K562 (cell line): ENCODE results near the gene XIRP2. TPM values are rescaled to one million over a fixed set of nuclear protein-coding genes. Genes with fewer than 3 reads are reported as not detected.

ENCODE experiments used
- ATAC-seq: fragments of 200-7000 bp; cut with Tn5 transposase; 3 replicates; pipeline ENCODE4 v1.9.1; 2020; ENCODE audit warnings: moderate library complexity
- BruUV-seq: library from RNA; stranded (reverse); fragments of 400-500 nt; replicated peaks from 2 replicates; lab custom pipeline; 2021; lab: Mats Ljungman, UMichigan
- CTCF ChIA-PET: fragments of 300-600 bp; formaldehyde crosslinking; extraction: SDS; loops from one replicate; lab custom pipeline; 2021; ENCODE audit warnings: low intra/inter-chr PET ratio; lab: Yijun Ruan, JAX
- POLR2A ChIA-PET: fragments of 300-600, 350-650 bp; sonication (Branson Sonifier 250); formaldehyde crosslinking; extraction: SDS; loops from one replicate; lab custom pipeline; 2021; ENCODE audit warnings: antibody characterized with exemption, inconsistent platforms; lab: Yijun Ruan, JAX
- DNase-seq, 4 experiments: peaks; one replicate each; pipeline versions ENCODE4 v3.0.0 to v3.0.0-alpha.2; 2011 to 2018; ENCODE audit warnings: low spot score in 3 of 4, mixed read lengths in 3 of 4; ENCODE audit errors: extremely low read depth in 1 of 4
- FAIRE-seq: peaks from 2 replicates; lab custom pipeline; 2011; peaks lifted over from hg19 to GRCh38; lab: Jason Lieb, UNC
- H2AFZ ChIP-seq: 2 replicates; pipeline ENCODE4 v1.6.0; 2011; ENCODE audit warnings: low read depth, low read length, control low read depth, inconsistent platforms
- H3K27ac ChIP-seq: fragments of 200-600 bp; 3 replicates; pipeline ENCODE4 v1.8.0; 2011; ENCODE audit warnings: low read depth, mild to moderate bottlenecking, control low read depth, inconsistent platforms, low read length, moderate library complexity, mixed read lengths; ENCODE audit errors: extremely low read depth
- H3K27me3 ChIP-seq, 2 experiments: fragments of 300-600 bp in 1 of 2; 2 replicates in 1 of 2; 3 replicates in 1 of 2; pipeline versions ENCODE4 v1.6.0 to v1.8.0; 2011; ENCODE audit warnings: inconsistent platforms in 2 of 2, low read length in 2 of 2, mild to moderate bottlenecking in 1 of 2, mixed read lengths in 1 of 2, moderate library complexity in 1 of 2; ENCODE audit not compliant: control insufficient read depth in 2 of 2, insufficient read depth in 2 of 2
- H3K36me3 ChIP-seq: fragments of 300-600 bp; 3 replicates; pipeline ENCODE4 v1.8.0; 2011; ENCODE audit warnings: mild to moderate bottlenecking, low read length, inconsistent platforms; ENCODE audit not compliant: control insufficient read depth, insufficient read depth
- H3K4me1 ChIP-seq, 2 experiments: fragments of 200-600 bp in 1 of 2; replicated peaks in 1 of 2; 2 replicates in 1 of 2; 3 replicates in 1 of 2; pipeline versions ENCODE4 v1.5.1 to v1.8.0; 2011; ENCODE audit warnings: inconsistent platforms in 2 of 2, low read length in 2 of 2, mild to moderate bottlenecking in 1 of 2, mixed read lengths in 1 of 2, moderate library complexity in 1 of 2; ENCODE audit not compliant: control insufficient read depth in 2 of 2, insufficient read depth in 2 of 2
- H3K4me2 ChIP-seq: 2 replicates; pipeline ENCODE4 v1.6.1; 2011; ENCODE audit warnings: low read length, control low read depth, inconsistent platforms, mixed read lengths; ENCODE audit not compliant: insufficient read depth
- H3K4me3 ChIP-seq: fragments of 200-600 bp; sonication (generic), shearing (Covaris generic); 2 replicates; pipeline ENCODE4 v1.5.1; 2016; ENCODE audit warnings: control low read depth, inconsistent platforms
- H3K79me2 ChIP-seq: fragments of 200-600 bp; 3 replicates; pipeline ENCODE4 v1.8.0; 2011; ENCODE audit warnings: low read length, inconsistent platforms; ENCODE audit not compliant: control insufficient read depth, insufficient read depth
- H3K9ac ChIP-seq, 2 experiments: 2 replicates each; pipeline versions ENCODE4 v1.6.0 to v1.6.1; 2011; ENCODE audit warnings: low read depth in 2 of 2, low read length in 2 of 2, control low read depth in 1 of 2, inconsistent platforms in 1 of 2, mild to moderate bottlenecking in 1 of 2, mixed read lengths in 1 of 2; ENCODE audit not compliant: insufficient read depth in 1 of 2
- H3K9me1 ChIP-seq: one replicate; pipeline ENCODE4 v1.6.0; 2011; ENCODE audit warnings: inconsistent platforms, mild to moderate bottlenecking, low read length, moderate library complexity; ENCODE audit not compliant: control insufficient read depth, insufficient read depth
- H3K9me3 ChIP-seq: replicated peaks from 2 replicates; pipeline ENCODE4 v1.5.1; 2011; ENCODE audit warnings: low read depth, low read length, inconsistent platforms; ENCODE audit not compliant: control insufficient read depth, insufficient read depth
- H4K20me1 ChIP-seq: replicated peaks from 2 replicates; pipeline ENCODE4 v1.6.1; 2011; ENCODE audit warnings: low read length, inconsistent platforms, mixed read lengths; ENCODE audit not compliant: control insufficient read depth, insufficient read depth
- CBX5 ChIP-seq: IDR thresholded peaks from 2 replicates; pipeline ENCODE4 v1.6.1; 2014; ENCODE audit warnings: low read depth, borderline replicate concordance
- FOXJ2 ChIP-seq: fragments of 200-800 bp; sonication (Bioruptor generic); IDR thresholded peaks from 2 replicates; pipeline ENCODE4 v1.6.1; 2016; ENCODE audit warnings: missing genetic modification characterization, missing compliant biosample characterization
- TCF3 ChIP-seq: sonication (generic); formaldehyde crosslinking; IDR thresholded peaks from 2 replicates; pipeline ENCODE4 v1.4.0; 2020; ENCODE audit warnings: mild to moderate bottlenecking, missing genetic modification reagents
- WGBS: fragments of 100-300 bp; shearing (Covaris generic); methylation state at CpG from one replicate; pipeline ENCODE4 v1.1.6; 2016; ENCODE audit warnings: low coverage, mixed read lengths; ENCODE audit not compliant: insufficient coverage; ENCODE audit errors: missing lambda C conversion rate; 5-methylcytosine and 5-hydroxymethylcytosine counted together
- in situ Hi-C: fragments of 300-500 bp; cut with MboI; formaldehyde crosslinking; loops from 4 replicates; pipeline ENCODE4 v1.15.0; 2018; ENCODE audit warnings: inconsistent platforms, mixed read lengths
- intact Hi-C: fragments of 100-400 bp; cut with micrococcal nuclease; formaldehyde crosslinking; loops from 2 replicates; pipeline ENCODE4 v1.14.2; 2022
- polyA plus RNA-seq, 8 experiments: library from polyadenylated mRNA; depleted of rRNA in 4 of 8; stranded (reverse) in 5 of 8; unstranded in 3 of 8; fragments of >200 nt; fragmentation: Nextera tagmentation in 2 of 8; fragmentation: Illumina TruSeq in 1 of 8; extraction: Ambion mirVana in 2 of 8; extraction: Trizol in 1 of 8; gene quantifications; 2 replicates each; pipeline versions ENCODE4 v1.2.1 to v1.2.3, GENCODE V29; 2011 to 2014; ENCODE audit warnings: inconsistent platforms in 1 of 8, missing spikeins in 1 of 8
- total RNA-seq, 7 experiments: library from RNA; depleted of rRNA in 6 of 7; stranded (reverse); fragments of >200 nt in 6 of 7; fragmentation: Illumina TruSeq in 2 of 7; extraction: Trizol in 2 of 7; gene quantifications; 2 replicates each; pipeline versions ENCODE4 v1.2.1 to v1.2.3, GENCODE V29; 2011 to 2021; ENCODE audit warnings: low replicate concordance in 1 of 7
- TF ChIP-seq, protein P1 (sequence below): fragments of 450-650 bp; IDR thresholded peaks from 2 replicates; pipeline ENCODE4 v1.6.1; 2016; ENCODE audit warnings: low read depth

The XIRP2 gene
- total and polyA plus RNA-seq, 9 of the 15 experiments (the other 6 are each of a cell fraction or from before 2014, with no cell fraction given) = 0.04 to 0.10 (median 0.04) TPM; not detected in 2

DNA sequence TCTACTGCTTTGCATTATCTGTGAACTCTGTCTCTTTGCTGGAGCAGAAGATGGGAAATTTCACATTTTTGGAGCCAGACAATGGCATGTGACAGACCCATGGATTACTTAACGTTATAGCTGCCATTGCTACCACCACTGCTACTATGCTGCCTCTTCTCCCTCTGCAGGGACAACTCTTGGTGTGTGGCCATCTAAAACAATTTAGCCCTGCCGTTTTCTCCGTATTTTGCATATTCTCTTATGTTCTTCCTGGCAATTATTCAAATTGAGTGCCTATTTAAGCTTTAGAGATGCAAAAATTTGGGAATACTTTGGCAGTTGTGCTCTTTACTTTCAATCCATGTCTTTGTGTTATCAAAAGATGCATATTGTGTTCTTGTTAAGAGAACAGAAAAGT is 386.8 kb downstream of the XIRP2 start:
- Histone ChIP-seq H3K4me1 (no peaks in the 10 kb centered on the region), H3K9ac (no peak overlapping the region), H3K36me3 (no peaks in the 10 kb centered on the region), H4K20me1 (no peaks in the 10 kb centered on the region), H3K27ac (no peak overlapping the region), H3K4me3 (no peak overlapping the region), H3K4me2 (no peak overlapping the region), H3K9me3 (no peaks in the 10 kb centered on the region), H3K27me3 (no peaks in the 10 kb centered on the region), H3K79me2 (no peaks in the 10 kb centered on the region), H2AFZ (no peak overlapping the region), H3K9me1 (no peaks in the 10 kb centered on the region)
- intact Hi-C loops (no loop called here), in situ Hi-C loops (no loop called here)
- POLR2A ChIA-PET = no interaction called here
- FAIRE-seq = no peak
- TF ChIP-seq, protein P1, sequence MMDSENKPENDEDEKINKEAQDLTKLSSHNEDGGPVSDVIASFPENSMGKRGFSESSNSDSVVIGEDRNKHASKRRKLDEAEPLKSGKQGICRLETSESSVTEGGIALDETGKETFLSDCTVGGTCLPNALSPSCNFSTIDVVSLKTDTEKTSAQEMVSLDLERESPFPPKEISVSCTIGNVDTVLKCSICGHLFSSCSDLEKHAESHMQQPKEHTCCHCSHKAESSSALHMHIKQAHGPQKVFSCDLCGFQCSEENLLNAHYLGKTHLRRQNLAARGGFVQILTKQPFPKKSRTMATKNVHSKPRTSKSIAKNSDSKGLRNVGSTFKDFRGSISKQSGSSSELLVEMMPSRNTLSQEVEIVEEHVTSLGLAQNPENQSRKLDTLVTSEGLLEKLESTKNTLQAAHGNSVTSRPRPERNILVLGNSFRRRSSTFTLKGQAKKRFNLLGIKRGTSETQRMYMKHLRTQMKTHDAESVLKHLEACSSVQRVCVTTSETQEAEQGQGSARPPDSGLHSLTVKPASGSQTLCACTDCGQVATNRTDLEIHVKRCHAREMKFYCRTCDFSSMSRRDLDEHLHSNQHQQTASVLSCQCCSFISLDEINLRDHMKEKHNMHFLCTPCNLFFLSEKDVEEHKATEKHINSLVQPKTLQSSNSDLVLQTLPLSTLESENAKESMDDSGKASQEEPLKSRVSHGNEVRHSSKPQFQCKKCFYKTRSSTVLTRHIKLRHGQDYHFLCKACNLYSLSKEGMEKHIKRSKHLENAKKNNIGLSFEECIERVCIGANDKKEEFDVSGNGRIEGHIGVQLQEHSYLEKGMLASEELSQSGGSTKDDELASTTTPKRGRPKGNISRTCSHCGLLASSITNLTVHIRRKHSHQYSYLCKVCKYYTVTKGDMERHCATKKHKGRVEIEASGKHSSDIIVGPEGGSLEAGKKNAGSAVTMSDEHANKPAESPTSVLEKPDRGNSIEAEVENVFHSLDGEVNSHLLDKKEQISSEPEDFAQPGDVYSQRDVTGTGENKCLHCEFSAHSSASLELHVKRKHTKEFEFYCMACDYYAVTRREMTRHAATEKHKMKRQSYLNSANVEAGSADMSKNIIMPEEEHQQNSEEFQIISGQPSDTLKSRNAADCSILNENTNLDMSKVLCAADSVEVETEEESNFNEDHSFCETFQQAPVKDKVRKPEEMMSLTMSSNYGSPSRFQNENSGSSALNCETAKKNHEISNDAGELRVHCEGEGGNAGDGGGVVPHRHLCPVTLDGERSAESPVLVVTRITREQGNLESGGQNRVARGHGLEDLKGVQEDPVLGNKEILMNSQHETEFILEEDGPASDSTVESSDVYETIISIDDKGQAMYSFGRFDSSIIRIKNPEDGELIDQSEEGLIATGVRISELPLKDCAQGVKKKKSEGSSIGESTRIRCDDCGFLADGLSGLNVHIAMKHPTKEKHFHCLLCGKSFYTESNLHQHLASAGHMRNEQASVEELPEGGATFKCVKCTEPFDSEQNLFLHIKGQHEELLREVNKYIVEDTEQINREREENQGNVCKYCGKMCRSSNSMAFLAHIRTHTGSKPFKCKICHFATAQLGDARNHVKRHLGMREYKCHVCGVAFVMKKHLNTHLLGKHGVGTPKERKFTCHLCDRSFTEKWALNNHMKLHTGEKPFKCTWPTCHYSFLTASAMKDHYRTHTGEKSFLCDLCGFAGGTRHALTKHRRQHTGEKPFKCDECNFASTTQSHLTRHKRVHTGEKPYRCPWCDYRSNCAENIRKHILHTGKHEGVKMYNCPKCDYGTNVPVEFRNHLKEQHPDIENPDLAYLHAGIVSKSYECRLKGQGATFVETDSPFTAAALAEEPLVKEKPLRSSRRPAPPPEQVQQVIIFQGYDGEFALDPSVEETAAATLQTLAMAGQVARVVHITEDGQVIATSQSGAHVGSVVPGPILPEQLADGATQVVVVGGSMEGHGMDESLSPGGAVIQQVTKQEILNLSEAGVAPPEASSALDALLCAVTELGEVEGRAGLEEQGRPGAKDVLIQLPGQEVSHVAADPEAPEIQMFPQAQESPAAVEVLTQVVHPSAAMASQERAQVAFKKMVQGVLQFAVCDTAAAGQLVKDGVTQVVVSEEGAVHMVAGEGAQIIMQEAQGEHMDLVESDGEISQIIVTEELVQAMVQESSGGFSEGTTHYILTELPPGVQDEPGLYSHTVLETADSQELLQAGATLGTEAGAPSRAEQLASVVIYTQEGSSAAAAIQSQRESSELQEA = no peak
- no peak for TF ChIP-seq TCF3 (CRISPR knock-in tag)
- no peak for TF ChIP-seq CBX5
- no peak for TF ChIP-seq FOXJ2
- DNase-seq = no peak
- WGBS = 0% methylated on average over 3 of the region's 3 CpGs
- no TSS peak for BruUV-seq
- ATAC-seq = no peak
- CTCF ChIA-PET = no interaction called here
